H1 (cell line): Measurements from ENCODE around the gene BSG. TPM values are rescaled to one million over a fixed set of nuclear protein-coding genes. Genes with fewer than 3 reads are reported as not detected.

Experiments
- BCL11A ChIP-seq, 2 experiments: IDR thresholded peaks; one replicate each; pipeline ENCODE4 v1.6.1; 2011; ENCODE audit warnings: low read depth in 2 of 2, low read length in 2 of 2, mild to moderate bottlenecking in 2 of 2
- FOSL1 ChIP-seq: IDR thresholded peaks from 2 replicates; pipeline ENCODE4 v1.6.1; 2011; ENCODE audit warnings: mild to moderate bottlenecking, low read depth, low read length, moderate library complexity; ENCODE audit not compliant: insufficient read depth
- POLR2A ChIP-seq, 2 experiments: IDR thresholded peaks; 1 replicate in 1 of 2; 2 replicates in 1 of 2; pipeline ENCODE4 v1.6.1; 2011; ENCODE audit warnings: low read depth in 2 of 2, low read length in 2 of 2, mild to moderate bottlenecking in 2 of 2; ENCODE audit errors: control extremely low read depth in 1 of 2
- POU5F1 ChIP-seq: IDR thresholded peaks from 2 replicates; pipeline ENCODE4 v1.6.1; 2011; ENCODE audit warnings: low read depth, mild to moderate bottlenecking, low read length, moderate library complexity
- SP1 ChIP-seq: IDR thresholded peaks from 2 replicates; pipeline ENCODE4 v1.6.1; 2011; ENCODE audit warnings: low read depth, low read length
- SUZ12 ChIP-seq: fragments of 200-600 bp; sonication (generic); IDR thresholded peaks from 2 replicates; pipeline ENCODE4 v1.6.1; 2012; ENCODE audit warnings: mild to moderate bottlenecking, inconsistent platforms, low read length, moderate library complexity, mixed read lengths
- TAF1 ChIP-seq: IDR thresholded peaks from 2 replicates; pipeline ENCODE4 v1.6.1; 2011; ENCODE audit warnings: mild to moderate bottlenecking, low read depth, low read length
- TBP ChIP-seq: IDR thresholded peaks from 2 replicates; pipeline ENCODE4 v1.6.1; 2011; ENCODE audit warnings: low read depth, low read length, improper control_type of control experiment
- ZNF274 ChIP-seq: IDR thresholded peaks from 2 replicates; pipeline ENCODE4 v1.7.0; 2012; ENCODE audit warnings: low read length, borderline replicate concordance; ENCODE audit errors: extremely low read depth
- polyA plus RNA-seq, 7 experiments: library from polyadenylated mRNA; depleted of rRNA in 3 of 7; stranded (reverse) in 5 of 7; unstranded in 2 of 7; fragments of >200 nt in 5 of 7; fragments of 200-250 nt in 2 of 7; gene quantifications; 1 replicate in 5 of 7; 2 replicates in 1 of 7; 4 replicates in 1 of 7; pipeline versions ENCODE4 v1.2.1 to v1.2.3, GENCODE V29; 2011 to 2013; ENCODE audit warnings: missing spikeins in 2 of 7, mixed read lengths in 2 of 7
- total RNA-seq: library from RNA; stranded (reverse); fragmentation: NEBNext Ultra II Directional; extraction: Animal tissue kit (Norgen Biotek cat#: 25700); gene quantifications from 2 replicates; pipeline ENCODE4 v1.2.1, GENCODE V29; 2021
- TF ChIP-seq, protein P1 (sequence below): fragments of 300-600 bp; sonication (generic); IDR thresholded peaks from 2 replicates; pipeline ENCODE4 v1.7.1; 2012; ENCODE audit warnings: low read length, moderate library complexity, mild to moderate bottlenecking, inconsistent platforms; ENCODE audit not compliant: insufficient replicate concordance
- TF ChIP-seq, protein P2 (sequence below): IDR thresholded peaks from 2 replicates; pipeline ENCODE4 v1.6.1; 2012; ENCODE audit warnings: inconsistent platforms

Gene BSG
- total and polyA plus RNA-seq, 2 of the 8 experiments (the other 6 are each of a cell fraction or from before 2014, with no cell fraction given) = 726 to 1,055 TPM

DNA sequence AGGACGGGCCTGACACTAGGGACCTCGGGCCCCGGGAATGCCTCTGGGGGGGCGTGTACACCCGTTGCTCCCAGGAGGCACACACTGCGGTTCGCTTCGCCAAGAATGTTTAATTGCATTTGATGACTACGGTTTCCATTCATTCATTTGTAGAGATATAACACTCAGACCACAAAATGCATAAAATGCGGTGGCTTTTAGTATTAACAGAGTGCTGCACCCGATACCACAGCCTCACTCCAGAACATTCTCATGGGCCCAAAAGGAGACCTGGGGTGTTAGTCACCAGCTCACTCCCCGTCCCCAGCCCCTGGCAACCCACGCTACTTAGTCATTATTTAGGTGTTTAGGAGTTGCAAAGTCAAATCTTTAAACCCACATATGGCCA lies 39.1 kb downstream of the BSG start (continued):
- TF ChIP-seq, protein P1, sequence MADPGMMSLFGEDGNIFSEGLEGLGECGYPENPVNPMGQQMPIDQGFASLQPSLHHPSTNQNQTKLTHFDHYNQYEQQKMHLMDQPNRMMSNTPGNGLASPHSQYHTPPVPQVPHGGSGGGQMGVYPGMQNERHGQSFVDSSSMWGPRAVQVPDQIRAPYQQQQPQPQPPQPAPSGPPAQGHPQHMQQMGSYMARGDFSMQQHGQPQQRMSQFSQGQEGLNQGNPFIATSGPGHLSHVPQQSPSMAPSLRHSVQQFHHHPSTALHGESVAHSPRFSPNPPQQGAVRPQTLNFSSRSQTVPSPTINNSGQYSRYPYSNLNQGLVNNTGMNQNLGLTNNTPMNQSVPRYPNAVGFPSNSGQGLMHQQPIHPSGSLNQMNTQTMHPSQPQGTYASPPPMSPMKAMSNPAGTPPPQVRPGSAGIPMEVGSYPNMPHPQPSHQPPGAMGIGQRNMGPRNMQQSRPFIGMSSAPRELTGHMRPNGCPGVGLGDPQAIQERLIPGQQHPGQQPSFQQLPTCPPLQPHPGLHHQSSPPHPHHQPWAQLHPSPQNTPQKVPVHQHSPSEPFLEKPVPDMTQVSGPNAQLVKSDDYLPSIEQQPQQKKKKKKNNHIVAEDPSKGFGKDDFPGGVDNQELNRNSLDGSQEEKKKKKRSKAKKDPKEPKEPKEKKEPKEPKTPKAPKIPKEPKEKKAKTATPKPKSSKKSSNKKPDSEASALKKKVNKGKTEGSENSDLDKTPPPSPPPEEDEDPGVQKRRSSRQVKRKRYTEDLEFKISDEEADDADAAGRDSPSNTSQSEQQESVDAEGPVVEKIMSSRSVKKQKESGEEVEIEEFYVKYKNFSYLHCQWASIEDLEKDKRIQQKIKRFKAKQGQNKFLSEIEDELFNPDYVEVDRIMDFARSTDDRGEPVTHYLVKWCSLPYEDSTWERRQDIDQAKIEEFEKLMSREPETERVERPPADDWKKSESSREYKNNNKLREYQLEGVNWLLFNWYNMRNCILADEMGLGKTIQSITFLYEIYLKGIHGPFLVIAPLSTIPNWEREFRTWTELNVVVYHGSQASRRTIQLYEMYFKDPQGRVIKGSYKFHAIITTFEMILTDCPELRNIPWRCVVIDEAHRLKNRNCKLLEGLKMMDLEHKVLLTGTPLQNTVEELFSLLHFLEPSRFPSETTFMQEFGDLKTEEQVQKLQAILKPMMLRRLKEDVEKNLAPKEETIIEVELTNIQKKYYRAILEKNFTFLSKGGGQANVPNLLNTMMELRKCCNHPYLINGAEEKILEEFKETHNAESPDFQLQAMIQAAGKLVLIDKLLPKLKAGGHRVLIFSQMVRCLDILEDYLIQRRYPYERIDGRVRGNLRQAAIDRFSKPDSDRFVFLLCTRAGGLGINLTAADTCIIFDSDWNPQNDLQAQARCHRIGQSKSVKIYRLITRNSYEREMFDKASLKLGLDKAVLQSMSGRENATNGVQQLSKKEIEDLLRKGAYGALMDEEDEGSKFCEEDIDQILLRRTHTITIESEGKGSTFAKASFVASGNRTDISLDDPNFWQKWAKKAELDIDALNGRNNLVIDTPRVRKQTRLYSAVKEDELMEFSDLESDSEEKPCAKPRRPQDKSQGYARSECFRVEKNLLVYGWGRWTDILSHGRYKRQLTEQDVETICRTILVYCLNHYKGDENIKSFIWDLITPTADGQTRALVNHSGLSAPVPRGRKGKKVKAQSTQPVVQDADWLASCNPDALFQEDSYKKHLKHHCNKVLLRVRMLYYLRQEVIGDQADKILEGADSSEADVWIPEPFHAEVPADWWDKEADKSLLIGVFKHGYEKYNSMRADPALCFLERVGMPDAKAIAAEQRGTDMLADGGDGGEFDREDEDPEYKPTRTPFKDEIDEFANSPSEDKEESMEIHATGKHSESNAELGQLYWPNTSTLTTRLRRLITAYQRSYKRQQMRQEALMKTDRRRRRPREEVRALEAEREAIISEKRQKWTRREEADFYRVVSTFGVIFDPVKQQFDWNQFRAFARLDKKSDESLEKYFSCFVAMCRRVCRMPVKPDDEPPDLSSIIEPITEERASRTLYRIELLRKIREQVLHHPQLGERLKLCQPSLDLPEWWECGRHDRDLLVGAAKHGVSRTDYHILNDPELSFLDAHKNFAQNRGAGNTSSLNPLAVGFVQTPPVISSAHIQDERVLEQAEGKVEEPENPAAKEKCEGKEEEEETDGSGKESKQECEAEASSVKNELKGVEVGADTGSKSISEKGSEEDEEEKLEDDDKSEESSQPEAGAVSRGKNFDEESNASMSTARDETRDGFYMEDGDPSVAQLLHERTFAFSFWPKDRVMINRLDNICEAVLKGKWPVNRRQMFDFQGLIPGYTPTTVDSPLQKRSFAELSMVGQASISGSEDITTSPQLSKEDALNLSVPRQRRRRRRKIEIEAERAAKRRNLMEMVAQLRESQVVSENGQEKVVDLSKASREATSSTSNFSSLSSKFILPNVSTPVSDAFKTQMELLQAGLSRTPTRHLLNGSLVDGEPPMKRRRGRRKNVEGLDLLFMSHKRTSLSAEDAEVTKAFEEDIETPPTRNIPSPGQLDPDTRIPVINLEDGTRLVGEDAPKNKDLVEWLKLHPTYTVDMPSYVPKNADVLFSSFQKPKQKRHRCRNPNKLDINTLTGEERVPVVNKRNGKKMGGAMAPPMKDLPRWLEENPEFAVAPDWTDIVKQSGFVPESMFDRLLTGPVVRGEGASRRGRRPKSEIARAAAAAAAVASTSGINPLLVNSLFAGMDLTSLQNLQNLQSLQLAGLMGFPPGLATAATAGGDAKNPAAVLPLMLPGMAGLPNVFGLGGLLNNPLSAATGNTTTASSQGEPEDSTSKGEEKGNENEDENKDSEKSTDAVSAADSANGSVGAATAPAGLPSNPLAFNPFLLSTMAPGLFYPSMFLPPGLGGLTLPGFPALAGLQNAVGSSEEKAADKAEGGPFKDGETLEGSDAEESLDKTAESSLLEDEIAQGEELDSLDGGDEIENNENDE = no peak
- no peak for TF ChIP-seq POLR2A (IDR thresholded peaks at IDR 0.05; ENCODE audit: control extremely low read depth in 1 of 2, low read depth in 2 of 2, low read length in 2 of 2)
- TF ChIP-seq BCL11A (IDR thresholded peaks at IDR 0.05; ENCODE audit: low read depth in 2 of 2, low read length in 2 of 2) = no peak
- no peak for TF ChIP-seq SP1
- TF ChIP-seq SUZ12 = no peak
- no peak for TF ChIP-seq TAF1
- no peak for TF ChIP-seq FOSL1
- TF ChIP-seq, protein P2, sequence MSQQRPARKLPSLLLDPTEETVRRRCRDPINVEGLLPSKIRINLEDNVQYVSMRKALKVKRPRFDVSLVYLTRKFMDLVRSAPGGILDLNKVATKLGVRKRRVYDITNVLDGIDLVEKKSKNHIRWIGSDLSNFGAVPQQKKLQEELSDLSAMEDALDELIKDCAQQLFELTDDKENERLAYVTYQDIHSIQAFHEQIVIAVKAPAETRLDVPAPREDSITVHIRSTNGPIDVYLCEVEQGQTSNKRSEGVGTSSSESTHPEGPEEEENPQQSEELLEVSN = no peak
- no peak for TF ChIP-seq ZNF274
- no peak for TF ChIP-seq POU5F1
- TF ChIP-seq TBP = no peak
